Stimulated activated CD4-positive, alpha-beta T cell treated with anti-CD3 and anti-CD28 coated beads, Interleukin-15, amount 100 ng/mL, for 48 hours (primary cell): Measurements from ENCODE around the gene GZMM.

Source experiments
- DNase-seq, 2 donors: peaks; one replicate each; pipeline ENCODE4 v3.0.0-alpha.2; 2020; ENCODE audit warnings: low read depth in 2 of 2

GZMM gene

DNA sequence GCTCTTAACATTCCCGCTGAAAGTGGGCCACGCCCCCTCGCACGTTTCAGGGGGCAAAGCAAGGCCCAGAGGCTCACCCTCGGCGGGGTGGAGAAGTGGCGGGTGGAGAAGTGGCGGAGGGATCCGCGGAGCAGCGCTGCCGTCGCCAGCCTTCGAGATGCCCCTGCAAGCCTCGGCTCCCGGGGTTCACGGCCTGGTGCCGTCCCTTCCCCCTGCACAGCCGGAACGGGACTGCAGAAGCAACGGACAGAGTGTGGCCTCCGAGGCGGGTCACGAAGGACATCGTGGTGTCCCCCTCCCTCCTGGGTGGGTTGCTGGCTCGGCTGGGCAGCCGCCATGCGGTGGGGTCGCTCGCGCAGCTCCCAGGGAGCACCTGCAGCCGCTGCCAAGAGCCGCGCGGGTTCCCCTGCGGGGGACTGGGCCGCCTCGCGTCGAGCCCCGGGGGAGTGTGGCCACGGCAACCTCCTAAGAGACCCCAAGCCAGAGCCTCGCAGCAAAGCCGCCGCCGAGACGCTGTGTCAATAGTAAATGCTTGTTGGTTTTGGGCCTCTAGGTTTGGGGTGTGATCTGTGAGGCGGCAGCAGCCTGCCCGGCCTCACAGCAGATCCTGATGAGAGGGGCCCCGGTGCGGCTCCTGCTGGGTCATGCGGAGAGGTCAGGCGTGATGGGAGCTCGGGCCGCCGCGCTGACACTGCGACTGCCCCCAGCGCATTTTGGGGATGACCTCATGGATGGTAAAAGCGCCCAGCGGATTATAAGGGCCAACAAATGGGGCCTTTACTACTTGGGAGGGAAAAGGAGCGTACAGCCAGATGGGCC lies 31.1 kb upstream of the GZMM start:
- DNase-seq: no peak

DNA sequence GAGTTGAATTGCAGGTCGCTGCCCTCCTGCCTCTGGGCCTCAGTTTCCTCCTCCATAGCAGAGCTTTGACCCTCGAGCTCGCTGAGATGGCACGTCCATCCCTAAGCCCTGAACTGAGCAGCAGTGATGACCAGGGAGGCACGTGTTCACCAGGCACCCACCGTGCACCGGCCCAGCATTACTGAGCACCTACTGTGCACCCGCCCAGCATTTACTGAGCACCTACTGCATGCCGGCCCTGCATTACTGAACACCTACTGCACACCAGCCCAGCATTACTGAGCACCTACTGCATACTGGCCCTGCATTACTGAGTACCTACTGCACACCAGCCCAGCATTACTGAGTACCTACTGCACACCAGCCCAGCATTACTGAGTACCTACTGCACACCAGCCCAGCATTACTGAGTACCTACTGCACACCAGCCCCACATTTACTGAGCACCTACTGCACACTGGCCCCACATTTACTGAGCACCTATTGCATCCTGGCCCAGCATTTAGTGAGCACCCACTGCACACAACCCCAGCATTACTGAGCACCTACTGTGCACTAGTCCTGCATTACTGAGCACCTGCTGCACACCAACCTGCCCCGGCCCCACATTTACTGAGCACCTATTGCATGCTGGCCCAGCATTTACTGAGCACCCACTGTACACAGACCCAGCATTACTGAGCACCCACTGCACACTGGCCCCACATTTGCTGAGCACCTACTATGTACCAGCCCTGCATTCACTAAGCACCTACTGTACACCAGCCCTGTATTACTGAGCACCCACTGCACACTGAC lies 30.3 kb upstream of the GZMM start:
- DNase-seq: no peak

DNA sequence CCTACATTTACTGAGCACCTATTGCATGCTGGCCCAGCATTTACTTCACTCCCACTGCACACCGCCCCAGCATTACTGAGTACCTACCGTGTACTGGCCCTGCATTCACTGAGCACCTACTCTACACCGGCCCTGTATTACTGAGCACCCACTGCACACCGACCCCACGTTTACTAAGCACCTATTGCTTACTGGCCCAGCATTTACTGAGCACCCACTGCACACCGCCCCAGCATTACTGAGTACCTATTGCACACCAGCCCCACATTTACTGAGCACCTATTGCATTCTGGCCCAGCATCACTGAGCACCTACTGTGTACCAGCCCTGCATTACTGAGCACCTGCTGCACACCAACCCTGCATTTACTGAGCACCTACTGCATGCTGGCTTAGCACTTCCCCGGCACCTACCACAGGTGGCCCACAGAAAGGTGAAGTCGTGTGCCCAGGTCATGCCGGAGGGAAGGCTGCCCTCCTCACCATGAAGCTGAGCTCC lies 29.6 kb upstream of the GZMM start:
- DNase-seq: no peak

DNA sequence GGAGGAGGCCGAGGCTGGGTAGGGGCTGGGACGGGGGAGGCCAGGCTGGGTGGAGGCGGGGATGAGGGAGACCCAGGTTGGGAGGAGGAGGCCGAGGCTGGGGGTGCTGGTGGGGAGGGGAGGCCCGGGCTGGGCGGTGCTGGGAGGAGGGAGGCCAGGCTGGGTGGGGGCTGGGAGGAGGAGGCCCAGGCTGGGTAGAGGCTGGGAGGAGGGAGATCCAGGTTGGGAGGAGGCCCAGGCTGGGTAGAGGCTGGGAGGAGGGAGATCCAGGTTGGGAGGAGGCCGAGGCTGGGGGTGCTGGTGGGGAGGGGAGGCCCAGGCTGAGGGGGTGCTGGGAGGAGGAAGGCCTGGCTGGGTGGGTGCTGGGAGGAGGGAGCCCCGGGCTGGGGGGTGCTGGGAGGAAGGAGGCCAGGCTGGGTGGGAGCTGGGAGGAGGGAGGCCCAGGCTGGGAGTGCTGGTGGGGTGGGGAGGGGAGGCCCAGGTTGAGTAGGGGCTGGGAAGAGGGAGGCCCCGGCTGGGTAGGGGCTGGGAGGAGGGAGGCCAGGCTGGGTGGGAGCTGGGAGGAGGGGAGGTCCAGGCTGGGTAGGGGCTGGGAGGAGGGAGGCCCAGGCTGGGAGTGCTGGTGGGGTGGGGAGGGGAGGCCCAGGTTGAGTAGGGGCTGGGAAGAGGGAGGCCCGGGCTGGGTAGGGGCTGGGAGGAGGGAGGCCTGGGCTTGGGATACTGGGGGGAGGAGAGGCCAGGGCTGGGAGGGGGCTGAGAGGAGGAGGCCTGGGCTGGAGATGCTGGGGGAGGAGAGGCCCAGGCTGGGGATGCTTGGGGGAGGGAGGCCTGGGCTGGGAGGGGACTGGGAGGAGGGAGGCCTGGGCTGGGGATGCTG lies 25.9 kb upstream of the GZMM start:
- DNase-seq: no peak

DNA sequence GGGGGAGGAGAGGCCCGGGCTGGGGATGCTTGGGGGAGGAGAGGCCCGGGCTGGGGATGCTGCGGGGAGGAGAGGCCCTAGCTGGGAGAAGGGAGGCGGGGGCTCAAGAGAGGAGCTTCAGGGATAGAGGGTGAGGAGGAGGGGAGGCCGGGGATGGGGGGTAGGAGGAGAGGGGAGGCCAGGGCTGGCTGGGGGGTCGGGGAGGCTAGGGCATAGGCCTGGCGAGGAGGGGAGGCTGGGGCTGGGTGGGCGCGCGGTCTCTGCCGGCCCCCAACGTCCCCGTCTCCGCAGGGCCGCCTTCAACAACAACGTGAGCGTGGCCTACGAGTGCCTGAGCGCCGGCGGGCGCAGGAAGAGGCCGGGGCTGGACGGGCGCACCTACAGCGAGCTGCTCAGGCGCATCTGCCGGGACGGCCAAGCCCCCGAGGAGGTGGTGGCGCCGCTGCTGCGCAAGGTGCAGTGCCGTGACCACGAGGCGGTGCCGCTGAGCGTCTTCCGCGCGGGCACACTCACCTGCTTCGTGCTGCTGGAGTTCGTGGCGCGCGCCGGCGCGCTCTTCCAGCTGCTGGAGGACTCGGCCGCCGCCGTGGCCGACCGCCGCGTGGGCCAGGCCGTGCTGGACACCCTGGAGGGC lies 25.1 kb upstream of the GZMM start:
- peak in 1 of 2 donors; percentile 42 for DNase-seq

DNA sequence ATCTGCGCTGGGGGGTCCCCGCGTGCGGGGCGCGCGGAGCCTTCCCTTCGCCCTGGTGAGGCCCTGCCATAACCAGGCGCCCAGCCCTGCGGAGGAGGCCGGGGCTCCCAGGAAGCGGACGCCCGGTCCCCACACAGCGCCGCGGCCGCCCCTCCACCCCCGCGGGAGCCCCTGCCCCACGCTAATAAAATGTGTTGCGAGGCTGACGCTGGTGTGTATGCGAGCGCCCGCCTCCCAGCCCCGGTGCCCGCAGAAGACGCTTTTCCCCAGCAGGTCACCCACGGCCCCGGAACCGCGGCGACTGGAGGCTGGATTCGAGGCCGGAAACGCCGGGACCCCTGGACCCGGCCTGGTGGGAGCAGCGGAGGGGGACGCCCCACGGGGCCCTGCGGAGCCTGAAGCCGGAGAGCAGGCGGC lies 24.4 kb upstream of the GZMM start:
- no peak for DNase-seq

DNA sequence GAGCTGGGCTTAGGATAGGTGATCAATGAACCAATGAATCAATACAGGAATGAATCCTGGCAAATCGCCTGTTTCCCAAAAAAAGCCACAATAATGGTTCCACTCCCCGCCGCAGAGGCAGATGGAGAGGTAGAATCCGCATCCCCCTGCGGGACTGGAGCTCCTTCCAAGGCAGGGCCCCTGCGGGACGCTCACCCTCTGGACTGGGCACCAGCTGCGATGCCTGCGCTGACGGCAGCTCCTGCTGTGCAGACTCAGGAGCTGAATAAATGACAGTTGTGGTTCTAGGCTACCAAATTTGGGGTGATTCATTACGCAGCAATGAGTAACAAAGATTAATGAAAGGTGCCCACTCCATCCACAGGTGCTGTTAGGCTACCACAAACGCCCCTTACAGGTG lies 21.1 kb upstream of the GZMM start:
- DNase-seq: no peak

DNA sequence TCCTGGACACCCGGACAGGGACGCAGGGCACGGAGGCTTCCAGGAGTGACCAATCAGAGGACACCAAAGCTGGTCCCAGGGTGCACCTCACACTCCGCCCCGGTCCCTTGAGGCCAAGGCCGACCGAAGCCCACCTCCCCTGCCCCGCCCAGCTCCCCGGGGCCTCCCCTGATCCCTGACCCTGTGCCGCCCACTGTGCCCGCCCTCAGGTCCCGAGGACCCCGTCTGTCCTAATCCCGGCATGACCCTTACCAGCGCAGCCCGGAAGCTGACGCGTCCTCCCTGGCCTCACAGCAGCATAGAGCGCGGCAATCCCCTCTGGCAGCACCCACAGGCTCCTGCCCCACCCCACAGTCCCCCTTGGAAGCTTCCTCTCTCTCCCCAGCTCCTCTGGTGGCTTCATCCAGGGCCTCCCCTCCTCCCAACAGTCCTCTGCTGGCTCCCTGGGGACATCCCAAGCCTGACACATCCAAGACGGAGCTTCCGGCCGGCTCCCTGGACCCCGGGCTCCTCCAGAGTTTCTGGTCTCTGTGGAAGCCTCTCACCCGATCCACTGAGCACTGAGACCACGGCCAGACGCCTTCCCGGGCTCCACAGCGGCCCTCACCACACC lies 19.7 kb upstream of the GZMM start:
- no peak for DNase-seq

DNA sequence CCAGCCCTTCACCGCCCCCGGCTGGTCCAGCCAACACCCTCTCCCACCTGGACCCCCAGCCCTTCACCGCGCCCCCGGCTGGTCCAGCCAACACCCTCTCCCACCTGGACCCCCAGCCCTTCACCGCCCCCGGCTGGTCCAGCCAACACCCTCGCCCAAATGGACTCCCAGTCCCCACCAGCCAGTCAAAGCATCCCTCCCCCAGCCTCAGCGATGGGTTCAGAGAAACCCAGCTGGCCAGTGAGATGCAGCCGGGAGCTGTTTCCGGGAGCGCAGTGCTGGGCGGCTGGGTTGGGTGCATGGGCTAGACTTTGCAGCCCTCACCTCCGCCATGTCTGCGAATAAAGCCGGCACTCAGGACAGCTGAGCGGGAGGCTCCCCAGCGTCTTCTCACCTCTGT lies 18.8 kb upstream of the GZMM start:
- DNase-seq: no peak

DNA sequence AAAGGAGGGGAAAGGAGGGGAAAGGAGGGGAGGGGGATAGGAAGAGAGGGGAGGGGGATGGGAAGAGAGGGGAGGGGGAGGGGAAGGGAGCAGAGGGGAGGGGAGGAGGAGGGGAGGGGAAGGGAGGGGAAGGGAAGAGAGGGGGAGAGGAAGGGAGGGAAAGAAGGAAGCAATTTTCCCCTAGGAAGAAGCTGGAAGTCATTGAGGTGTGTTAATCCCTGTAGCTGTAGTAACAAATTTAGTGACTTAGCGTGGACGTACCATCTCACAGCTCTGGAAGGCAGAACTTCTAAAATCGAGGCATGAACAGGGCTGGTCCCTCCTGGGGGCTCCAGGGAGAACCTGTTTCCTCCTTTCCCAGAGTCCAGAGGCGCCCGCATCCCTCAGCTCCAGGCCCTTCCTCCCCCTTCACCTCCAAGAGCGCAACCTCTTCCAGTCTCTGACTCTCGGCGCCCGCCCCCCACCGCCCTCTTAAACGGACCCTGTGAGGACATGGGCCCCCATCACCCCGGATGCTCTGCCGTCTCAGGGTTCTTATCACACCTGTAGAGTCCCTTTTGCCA lies 17.9 kb upstream of the GZMM start:
- DNase-seq: no peak

DNA sequence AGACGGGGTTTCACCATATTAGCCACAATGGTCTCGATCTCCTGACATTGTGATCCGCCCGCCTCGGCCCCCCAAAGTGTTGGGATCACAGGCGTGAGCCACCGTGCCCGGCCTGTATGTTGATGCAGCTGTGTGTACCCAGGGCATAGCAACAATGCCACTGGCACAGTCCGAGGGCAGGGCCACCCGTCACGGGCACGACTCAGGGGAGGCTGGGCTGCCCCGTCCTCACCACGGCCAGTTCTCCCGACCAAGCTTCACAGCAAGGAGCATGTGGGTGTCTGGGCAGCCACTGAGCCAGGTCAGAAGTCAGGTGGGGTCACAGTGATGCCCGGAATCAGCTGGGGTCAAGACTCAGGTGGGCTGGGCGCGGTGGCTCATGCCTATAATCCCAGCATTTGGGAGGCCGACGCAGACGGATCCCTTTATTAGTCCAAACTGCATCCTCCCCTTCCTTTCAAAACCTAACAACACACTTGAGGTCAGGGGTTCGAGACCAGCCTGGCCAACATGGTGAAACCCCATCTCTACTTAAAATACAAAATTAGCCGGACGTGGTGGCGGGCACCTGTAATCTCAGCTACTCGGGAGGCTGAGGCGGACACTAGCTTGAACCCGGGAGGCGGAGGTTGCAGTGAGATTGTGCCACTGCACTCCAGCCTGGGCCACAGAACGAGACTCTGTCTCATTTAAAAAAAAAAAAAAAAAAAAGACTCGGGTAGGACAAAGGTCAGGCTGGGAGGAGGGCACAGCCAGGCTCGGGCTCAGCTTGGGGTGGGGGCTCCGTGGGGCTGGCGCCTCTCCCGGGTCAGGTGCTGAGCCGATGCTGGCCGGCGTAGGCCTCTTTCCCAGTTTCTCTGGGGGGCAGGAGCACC lies 13.5 kb upstream of the GZMM start:
- DNase-seq: no peak

DNA sequence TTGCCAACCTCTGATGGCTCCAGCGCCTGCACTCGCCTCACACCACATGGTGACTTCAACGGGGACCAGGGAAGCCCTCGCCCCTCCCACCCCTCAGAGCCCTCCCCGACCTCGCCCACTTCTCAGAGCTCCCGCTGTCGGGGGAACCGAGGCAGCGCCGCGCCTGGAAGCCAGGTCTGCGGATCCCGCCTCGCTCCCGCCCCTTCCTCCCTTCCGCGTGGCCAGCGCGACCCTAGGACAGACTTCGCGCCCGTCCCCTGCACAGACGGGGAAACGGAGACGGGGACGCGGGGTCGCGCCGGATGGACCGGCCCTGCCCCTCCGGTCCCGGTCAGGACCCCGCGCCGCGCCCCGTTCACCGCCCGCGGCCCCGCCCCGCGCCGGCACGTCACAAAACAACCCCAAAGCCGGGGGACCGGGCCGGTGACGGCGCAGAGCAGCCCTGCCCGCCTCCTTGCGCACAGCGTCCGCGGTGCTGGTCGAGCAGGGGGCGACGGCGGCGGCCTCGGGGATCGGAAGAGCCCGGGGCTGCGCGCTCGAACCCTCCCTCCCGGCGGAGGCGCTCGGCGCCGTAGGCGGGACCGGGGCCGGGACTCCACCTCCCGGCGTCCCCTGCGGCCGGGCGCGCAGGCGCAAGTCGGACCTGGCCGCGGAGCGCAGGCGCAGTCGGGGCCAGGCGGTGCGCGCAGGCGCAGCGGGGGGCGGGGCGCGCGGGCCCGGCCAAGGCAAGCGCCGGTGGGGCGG lies 12.7 kb upstream of the GZMM start:
- DNase-seq: peak; percentile 72 to 80

DNA sequence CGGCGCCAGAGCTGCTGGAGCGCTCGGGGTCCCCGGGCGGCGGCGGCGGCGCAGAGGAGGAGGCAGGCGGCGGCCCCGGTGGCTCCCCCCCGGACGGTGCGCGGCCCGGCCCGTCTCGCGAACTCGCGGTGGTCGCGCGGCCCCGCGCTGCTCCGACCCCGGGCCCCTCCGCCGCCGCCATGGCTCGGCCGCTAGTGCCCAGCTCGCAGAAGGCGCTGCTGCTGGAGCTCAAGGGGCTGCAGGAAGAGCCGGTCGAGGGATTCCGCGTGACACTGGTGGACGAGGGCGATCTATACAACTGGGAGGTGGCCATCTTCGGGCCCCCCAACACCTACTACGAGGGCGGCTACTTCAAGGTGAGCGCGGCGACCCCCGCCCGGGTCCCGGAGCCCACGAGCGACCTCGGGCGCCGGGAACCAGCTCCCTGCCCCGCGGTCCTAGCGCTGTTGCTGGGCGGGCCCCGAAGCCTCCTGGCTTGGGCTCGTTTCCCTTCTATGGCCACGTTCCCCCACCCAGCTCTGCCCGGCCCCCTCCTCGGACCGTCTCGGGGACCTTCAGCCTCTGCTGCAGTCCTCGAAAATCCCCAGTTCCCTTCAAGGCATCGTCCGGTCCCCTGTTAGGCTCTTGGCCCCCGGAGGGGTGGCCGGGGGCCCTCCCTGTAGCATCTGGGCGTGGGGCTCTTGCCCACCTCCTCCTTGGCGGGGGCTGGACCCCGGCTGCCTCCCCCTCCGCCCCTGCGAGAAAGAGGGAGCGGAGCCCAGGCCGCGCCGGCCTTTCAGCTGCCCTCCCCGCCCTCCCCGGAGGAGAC lies 11.9 kb upstream of the GZMM start, which contains the start of gene CDC34:
TSS of gene CDC34 (plus strand) at position 8 of the 808 bp plus-strand sequence. CDS start at position 180, 172 bp downstream.
- no peak for DNase-seq

DNA sequence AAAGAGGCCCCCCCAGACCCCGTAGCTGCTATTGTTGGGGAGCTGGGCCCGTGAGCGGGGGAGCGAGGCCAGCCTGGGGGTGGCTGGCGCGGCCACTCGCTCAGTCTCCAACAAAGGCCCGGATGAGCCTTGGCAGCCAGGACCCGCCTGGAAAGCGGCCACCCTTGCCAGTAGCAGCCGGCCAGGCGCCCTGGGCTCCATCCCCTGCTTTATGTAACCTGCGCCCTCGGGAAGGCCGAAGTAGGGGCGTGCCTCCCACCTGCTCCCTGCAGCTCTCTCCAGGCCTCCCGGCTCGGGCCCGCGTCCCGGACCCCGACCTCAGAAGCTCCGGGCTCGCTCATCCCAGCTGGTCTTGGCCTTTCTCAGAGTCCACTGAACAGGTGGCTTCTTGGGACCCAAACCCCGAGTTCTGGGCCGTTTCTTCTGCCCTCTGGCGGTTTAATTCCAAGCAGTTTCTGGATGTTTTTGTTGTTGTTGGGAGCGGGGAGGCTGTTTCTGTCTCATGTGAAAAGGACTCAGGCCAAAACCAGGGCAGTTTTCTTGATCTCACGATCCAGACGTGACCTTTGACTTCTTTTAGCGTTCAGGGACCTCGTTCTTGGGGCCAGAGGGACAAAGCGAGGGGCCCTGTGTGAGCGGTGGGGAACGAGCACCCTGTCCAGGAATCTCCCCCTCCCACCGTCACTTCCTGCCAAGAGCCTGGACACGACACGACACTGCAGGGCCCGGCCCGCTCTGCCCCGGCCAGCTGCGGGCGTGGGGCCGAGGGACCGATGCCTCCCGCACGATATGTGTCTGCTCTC lies 11.1 kb upstream of the GZMM start:
- peak in 1 of 2 donors; percentile 36 for DNase-seq

DNA sequence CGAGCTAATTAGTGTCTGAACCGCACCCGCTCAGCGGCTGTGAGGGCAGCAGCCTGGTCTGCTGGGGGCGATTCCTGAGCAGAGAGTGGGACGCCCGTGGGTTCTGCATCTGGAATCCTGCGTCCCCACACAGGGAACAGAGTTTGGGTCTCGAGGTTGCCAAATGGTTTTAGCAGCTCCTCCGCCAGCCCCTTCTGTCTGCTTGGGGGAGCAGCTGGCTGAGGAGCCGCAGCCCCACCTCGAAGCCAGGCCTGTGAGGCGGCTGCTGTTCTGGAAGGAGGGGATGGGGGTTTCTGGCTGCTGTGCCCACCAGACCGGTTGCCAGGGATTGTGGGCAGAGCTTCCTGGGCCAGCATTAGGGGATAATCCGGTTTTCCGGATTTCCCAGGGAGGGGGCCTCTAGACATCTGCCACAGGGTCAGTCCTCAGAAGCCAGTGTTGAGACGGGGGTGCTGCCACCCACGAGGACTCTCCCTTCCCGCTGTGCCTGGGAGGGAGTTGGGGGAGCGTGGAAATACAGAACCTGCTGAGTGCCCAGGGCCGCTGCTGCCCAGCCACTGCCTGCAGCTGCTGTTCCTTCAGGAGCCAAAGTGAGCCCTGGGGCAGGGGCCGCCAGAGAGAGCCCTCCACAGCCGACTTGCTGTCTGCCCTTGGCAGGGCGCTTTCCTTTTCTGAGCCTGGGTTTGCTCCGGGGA lies 10.3 kb upstream of the GZMM start:
- no peak for DNase-seq

DNA sequence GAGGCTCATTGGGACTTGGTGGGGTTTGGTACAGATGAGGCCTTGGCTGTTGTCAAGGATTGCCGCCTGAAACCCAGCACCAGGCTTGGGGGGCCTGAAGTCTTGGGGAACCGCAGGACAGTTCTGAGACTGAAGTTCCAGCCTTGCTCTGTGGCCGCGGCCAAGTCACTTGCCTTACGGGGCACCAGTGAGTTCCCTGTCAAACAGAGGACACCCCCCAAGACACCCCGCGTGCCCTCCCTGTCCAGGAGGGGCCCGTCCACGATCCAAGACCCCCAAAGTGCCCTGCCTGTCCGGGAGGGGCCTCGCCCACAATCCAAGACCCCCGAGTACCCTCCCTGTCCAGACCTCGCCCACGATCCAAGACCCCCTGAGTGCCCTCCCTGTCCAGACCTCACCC lies 9.8 kb upstream of the GZMM start:
- DNase-seq: no peak
